A673 (cell line): ENCODE measurements around the gene TNFAIP2. TPM values are rescaled to one million over a fixed set of nuclear protein-coding genes. Genes with fewer than 3 reads are reported as not detected.
"Not testable (repeated sequence)": the region's sequence is repeated elsewhere in the genome, so short reads cannot be mapped to it uniquely, and the experiment has no call there.

Experiments
- BruUV-seq: library from RNA; stranded (reverse); fragments of 400-500 nt; replicated peaks from 2 replicates; lab custom pipeline; 2021; lab: Mats Ljungman, UMichigan
- CTCF ChIA-PET: fragments of 300-600 bp; sonication (Branson Sonifier 250); formaldehyde crosslinking; loops from one replicate; lab custom pipeline; 2022; ENCODE audit warnings: antibody characterized with exemption; lab: Charles Lee
- POLR2A ChIA-PET: fragments of 300-600 bp; sonication (Branson Sonifier 250); formaldehyde crosslinking; loops from one replicate; lab custom pipeline; 2022; ENCODE audit warnings: antibody characterized with exemption; ENCODE audit not compliant: low non-redundant PET; lab: Charles Lee
- DNase-seq: peaks from one replicate; pipeline ENCODE4 v3.0.0-alpha.2; 2015; ENCODE audit warnings: low spot score
- H3K27ac ChIP-seq: fragments of 200-600 bp; sonication (generic); 2 replicates; pipeline ENCODE4 v1.5.1; 2016; ENCODE audit warnings: mixed run types, low read depth, mild to moderate bottlenecking, mixed read lengths, antibody characterized with exemption, low read length; ENCODE audit not compliant: poor library complexity, severe bottlenecking
- H3K27me3 ChIP-seq: fragments of 200-600 bp; sonication (generic); replicated peaks from 2 replicates; pipeline ENCODE4 v1.6.1; 2017; ENCODE audit warnings: mixed run types, low read depth, mild to moderate bottlenecking, mixed read lengths, antibody characterized with exemption, low read length; ENCODE audit not compliant: insufficient read depth, poor library complexity
- H3K36me3 ChIP-seq: fragments of 200-600 bp; sonication (generic); 2 replicates; pipeline ENCODE4 v1.6.1; 2016; ENCODE audit warnings: mixed run types, mild to moderate bottlenecking, mixed read lengths, antibody characterized with exemption, low read length; ENCODE audit not compliant: insufficient read depth, poor library complexity, severe bottlenecking
- H3K4me1 ChIP-seq: fragments of 200-600 bp; sonication (generic); 2 replicates; pipeline ENCODE4 v1.6.1; 2017; ENCODE audit warnings: mixed run types, mild to moderate bottlenecking, mixed read lengths, antibody characterized with exemption, low read length; ENCODE audit not compliant: insufficient read depth, poor library complexity, severe bottlenecking
- H3K4me3 ChIP-seq: fragments of 200-600 bp; sonication (generic); 2 replicates; pipeline ENCODE4 v1.5.1; 2016; ENCODE audit warnings: low read depth, mixed run types, mild to moderate bottlenecking, mixed read lengths, low read length; ENCODE audit not compliant: poor library complexity, severe bottlenecking
- H3K9me3 ChIP-seq: fragments of 200-600 bp; sonication (generic); 2 replicates; pipeline ENCODE4 v1.6.1; 2016; ENCODE audit warnings: mixed run types, low read depth, mild to moderate bottlenecking, mixed read lengths, antibody characterized with exemption, low read length; ENCODE audit not compliant: poor library complexity, severe bottlenecking
- CTCF ChIP-seq: fragments of 300-800, 200-600 bp; sonication (generic); conservative IDR thresholded peaks from 2 replicates; pipeline ENCODE4 v1.5.1; 2017; ENCODE audit warnings: low read depth, mild to moderate bottlenecking, antibody characterized with exemption, low read length, moderate library complexity, mixed read lengths
- EZH2 ChIP-seq: fragments of 200-600 bp; sonication (generic); IDR thresholded peaks from 2 replicates; pipeline ENCODE4 v1.6.1; 2017; ENCODE audit warnings: borderline replicate concordance, low read depth, mild to moderate bottlenecking, mixed read lengths, antibody characterized with exemption, low read length; ENCODE audit not compliant: poor library complexity, severe bottlenecking
- intact Hi-C: fragments of 100-400 bp; cut with micrococcal nuclease; formaldehyde crosslinking; loops from one replicate; pipeline ENCODE4 v1.10.0; 2022; ENCODE audit not compliant: unreplicated experiment
- total RNA-seq: library from RNA; stranded (reverse); gene quantifications from 2 replicates; pipeline ENCODE4 v1.2.3, GENCODE V29; 2021

TNFAIP2 gene
- total RNA-seq, 1 experiment from 2014 or later: 5.5 TPM

GRCh38 chr14:103155010-103155409 lies 31.7 kb downstream of the TNFAIP2 start:
- Histone ChIP-seq H3K4me1 (no peaks in the 10 kb centered on the region), H3K36me3 (no peaks in the 10 kb centered on the region), H3K9me3 (no peaks in the 10 kb centered on the region), H3K4me3 (no peak overlapping the region), H3K27ac (no peak overlapping the region), H3K27me3 (no peaks in the 10 kb centered on the region)
- TF ChIP-seq EZH2 (no peak), CTCF (no peak)
- ChIA-PET POLR2A (no interaction called here), CTCF (no interaction called here)
- BruUV-seq: no TSS peak
- intact Hi-C loops: no loop called here
- DNase-seq: no peak

GRCh38 chr14:103155416-103155815 lies 32.2 kb downstream of the TNFAIP2 start:
- H3K4me3 ChIP-seq, H3K9me3 ChIP-seq, DNase-seq, intact Hi-C loops, POLR2A ChIA-PET, H3K27ac ChIP-seq, H3K36me3 ChIP-seq, CTCF ChIA-PET, H3K4me1 ChIP-seq, H3K27me3 ChIP-seq, BruUV-seq: not testable (repeated sequence)

- no TSS peak for BruUV-seq
- H3K9me3 ChIP-seq: no peaks in the 10 kb centered on the region
- ChIA-PET CTCF (no interaction called here), POLR2A (no interaction called here)
- no peak overlapping the region for H3K4me3 ChIP-seq
- H3K4me1 ChIP-seq: no peaks in the 10 kb centered on the region
- no peaks in the 10 kb centered on the region for H3K36me3 ChIP-seq
- H3K27me3 ChIP-seq: no peaks in the 10 kb centered on the region
- TF ChIP-seq CTCF (no peak), EZH2 (no peak)
- no peak for DNase-seq
- no peak overlapping the region for H3K27ac ChIP-seq
- intact Hi-C loops: no loop called here
These were observed 32.6 kb downstream of the TNFAIP2 start for GRCh38 chr14:103155826-103156394.

- CTCF ChIA-PET: no interaction called here
- no peak for DNase-seq
- Histone ChIP-seq H3K4me3 (no peak overlapping the region), H3K27me3 (no peaks in the 10 kb centered on the region), H3K9me3 (no peaks in the 10 kb centered on the region), H3K36me3 (no peaks in the 10 kb centered on the region), H3K27ac (no peak overlapping the region), H3K4me1 (no peaks in the 10 kb centered on the region)
- intact Hi-C loops: no loop called here
- TF ChIP-seq EZH2: no peak
- TF ChIP-seq CTCF: no peak
- no TSS peak for BruUV-seq
- POLR2A ChIA-PET: no interaction called here
These were observed 33.6 kb downstream of the TNFAIP2 start for GRCh38 chr14:103156651-103157378.
